HFF-Myc (cell line): ENCODE results near the gene NAPB.
A peak's percentile ranks its signal among the peaks of the same experiment; 100 is the strongest.
"Not testable (repeated sequence)": the region's sequence is repeated elsewhere in the genome, so short reads cannot be mapped to it uniquely, and the experiment has no call there.

Experiments
- DNase-seq: peaks from one replicate; pipeline ENCODE4 v3.0.0-alpha.2; 2011; ENCODE audit warnings: low read depth; ENCODE audit errors: extremely low read depth
- H3K4me3 ChIP-seq: replicated peaks from 2 replicates; pipeline ENCODE4 v1.5.1; 2011; ENCODE audit warnings: low read depth, mild to moderate bottlenecking, control low read depth, low read length
- CTCF ChIP-seq: IDR thresholded peaks from 2 replicates; pipeline ENCODE4 v1.5.1; 2012; ENCODE audit warnings: mild to moderate bottlenecking, low read depth, low read length, control low read depth; ENCODE audit errors: missing control alignments

Gene NAPB

GRCh38 chr20:23420943-23421931 is at the start of gene NAPB:
Gene NAPB (minus strand): TSS chr20:23421488. CDS start chr20:23421402, 86 bp downstream.
- no peak for TF ChIP-seq CTCF
- peak within 1 kb of the TSS; percentile 92 for H3K4me3 ChIP-seq
- peak; percentile 61 for DNase-seq

GRCh38 chr20:23466961-23467360 is 45.7 kb upstream of the NAPB start:
- H3K4me3 ChIP-seq, DNase-seq: not testable (repeated sequence)

GRCh38 chr20:23461180-23461579 is 39.9 kb upstream of the NAPB start:
- TF ChIP-seq CTCF = no peak
- no peak for DNase-seq
- no peak overlapping the region for H3K4me3 ChIP-seq

- no peak for DNase-seq
- no peak for TF ChIP-seq CTCF
- no peak overlapping the region for H3K4me3 ChIP-seq
Observed at GRCh38 chr20:23459461-23460150, 38.3 kb upstream of the NAPB start.

GRCh38 chr20:23456873-23457272 is 35.6 kb upstream of the NAPB start:
- no peak for DNase-seq
- no peak for TF ChIP-seq CTCF
- H3K4me3 ChIP-seq = no peak overlapping the region

GRCh38 chr20:23456409-23456808 is 35.1 kb upstream of the NAPB start:
- TF ChIP-seq CTCF = no peak
- DNase-seq = no peak
- no peak overlapping the region for H3K4me3 ChIP-seq

GRCh38 chr20:23455639-23456038 is 34.4 kb upstream of the NAPB start:
- DNase-seq = no peak
- no peak for TF ChIP-seq CTCF
- H3K4me3 ChIP-seq = no peak overlapping the region
